Left renal pelvis (tissue), 4 donors: ENCODE measurements around the gene FAM227B. TPM values are rescaled to one million over a fixed set of nuclear protein-coding genes. Genes with fewer than 3 reads are reported as not detected.
A peak's percentile ranks its signal among the peaks of the same experiment; 100 is the strongest.

Source experiments
- DNase-seq, 4 donors: peaks; one replicate each; pipeline ENCODE4 v3.0.0-alpha.2; 2013; ENCODE audit warnings: low read depth in 4 of 4, low spot score in 3 of 4
- polyA plus RNA-seq, 4 donors: library from polyadenylated mRNA; unstranded; fragments of 120-200 nt; gene quantifications; one replicate each; pipeline ENCODE4 v1.2.1, GENCODE V29; 2013; ENCODE audit not compliant: insufficient read length in 4 of 4

The FAM227B gene
- polyA plus RNA-seq, 4 donors, result 8.7 to 22.3 (median 18.4) TPM

GRCh38 chr15:49452595-49452994 lies 168.0 kb downstream of the FAM227B start:
- no peak for DNase-seq

- no peak for DNase-seq
Observed at GRCh38 chr15:49441816-49442215, 178.8 kb downstream of the FAM227B start.

- DNase-seq, result no peak
Observed at GRCh38 chr15:49441356-49441755, 179.3 kb downstream of the FAM227B start.

GRCh38 chr15:49439678-49440395 lies 180.8 kb downstream of the FAM227B start:
- DNase-seq, result no peak

- no peak for DNase-seq
Observed at GRCh38 chr15:49438962-49439631, 181.5 kb downstream of the FAM227B start.

GRCh38 chr15:49436751-49437150 lies 183.9 kb downstream of the FAM227B start:
- no peak for DNase-seq

- DNase-seq, result no peak
Observed at GRCh38 chr15:49435174-49435573, 185.4 kb downstream of the FAM227B start.

GRCh38 chr15:49430046-49430445 lies 190.6 kb downstream of the FAM227B start:
- no peak for DNase-seq

GRCh38 chr15:49428409-49429095 lies 192.1 kb downstream of the FAM227B start:
- DNase-seq, result no peak

- no peak for DNase-seq
Observed at GRCh38 chr15:49427372-49427771, 193.2 kb downstream of the FAM227B start.

- DNase-seq, result no peak
Observed at GRCh38 chr15:49424954-49425353, 195.7 kb downstream of the FAM227B start.

- no peak for DNase-seq
Observed at GRCh38 chr15:49423901-49424550, 196.6 kb downstream of the FAM227B start.

- no peak for DNase-seq
Observed at GRCh38 chr15:49423021-49423420, 197.6 kb downstream of the FAM227B start, which contains the start of gene FGF7. TSS of gene FGF7 (plus strand) at chr15:49423242. CDS start at chr15:49424298, 1,056 bp downstream.

- peak in 1 of 4 donors; percentile 45 for DNase-seq
Observed at GRCh38 chr15:49421991-49422390, 198.6 kb downstream of the FAM227B start.

- DNase-seq, result no peak
Observed at GRCh38 chr15:49418811-49419210, 201.8 kb downstream of the FAM227B start.

- no peak for DNase-seq
Observed at GRCh38 chr15:49415638-49416037, 205.0 kb downstream of the FAM227B start.

GRCh38 chr15:49415149-49415548 lies 205.5 kb downstream of the FAM227B start:
- DNase-seq, result no peak

- DNase-seq, result no peak
Observed at GRCh38 chr15:49412797-49413196, 207.8 kb downstream of the FAM227B start.

GRCh38 chr15:49410641-49411040 lies 210.0 kb downstream of the FAM227B start:
- DNase-seq, result no peak

GRCh38 chr15:49406352-49407118 lies 214.1 kb downstream of the FAM227B start:
- DNase-seq, result no peak
